ENCODE measurements around the gene ZSWIM4.

Gene ZSWIM4

GRCh38 chr19:13847407-13848339, 52.4 kb downstream of the ZSWIM4 start:
- in situ Hi-C loops (cut with MboI; ENCODE audit: low sequenced_read_pairs) = no loop called here

- in situ Hi-C loops (cut with MboI; ENCODE audit: low sequenced_read_pairs) = no loop called here
Measured at GRCh38 chr19:13848340-13848677, 53.1 kb downstream of the ZSWIM4 start.

GRCh38 chr19:13848798-13849676, 53.8 kb downstream of the ZSWIM4 start:
- in situ Hi-C loops (cut with MboI; ENCODE audit: low sequenced_read_pairs) = no loop called here

GRCh38 chr19:13849991-13850909, 55.0 kb downstream of the ZSWIM4 start:
- in situ Hi-C loops (cut with MboI; ENCODE audit: low sequenced_read_pairs) = loop anchor here (25.0 kb wide), 1 partner anchor 563 kb away; no protein-coding TSS in a partner anchor

GRCh38 chr19:13850910-13851733, 55.9 kb downstream of the ZSWIM4 start:
- in situ Hi-C loops (cut with MboI; ENCODE audit: low sequenced_read_pairs) = loop anchor here (25.0 kb wide), 1 partner anchor 564 kb away; no protein-coding TSS in a partner anchor

GRCh38 chr19:13851734-13852114, 56.5 kb downstream of the ZSWIM4 start:
- in situ Hi-C loops (cut with MboI; ENCODE audit: low sequenced_read_pairs) = loop anchor here (25.0 kb wide), 1 partner anchor 564 kb away; no protein-coding TSS in a partner anchor

- in situ Hi-C loops (cut with MboI; ENCODE audit: low sequenced_read_pairs) = loop anchor here (25.0 kb wide), 1 partner anchor 565 kb away; no protein-coding TSS in a partner anchor
Measured at GRCh38 chr19:13852171-13852707, 57.0 kb downstream of the ZSWIM4 start.

GRCh38 chr19:13856497-13856896, 61.3 kb downstream of the ZSWIM4 start:
- in situ Hi-C loops (cut with MboI; ENCODE audit: low sequenced_read_pairs) = loop anchor here (5.0 to 25.0 kb wide), 2 partner anchors 74 to 569 kb away; no protein-coding TSS in a partner anchor

GRCh38 chr19:13859361-13859880, 64.2 kb downstream of the ZSWIM4 start:
- in situ Hi-C loops (cut with MboI; ENCODE audit: low sequenced_read_pairs) = loop anchor here (5.0 to 25.0 kb wide), 2 partner anchors 77 to 572 kb away; no protein-coding TSS in a partner anchor

GRCh38 chr19:13860679-13861391, 65.6 kb downstream of the ZSWIM4 start:
- in situ Hi-C loops (cut with MboI; ENCODE audit: low sequenced_read_pairs) = loop anchor here (10.0 to 25.0 kb wide), 2 partner anchors 266 to 574 kb away; no protein-coding TSS in a partner anchor

GRCh38 chr19:13861392-13861713, 66.1 kb downstream of the ZSWIM4 start:
- in situ Hi-C loops (cut with MboI; ENCODE audit: low sequenced_read_pairs) = loop anchor here (10.0 to 25.0 kb wide), 2 partner anchors 267 to 574 kb away; no protein-coding TSS in a partner anchor

- in situ Hi-C loops (cut with MboI; ENCODE audit: low sequenced_read_pairs) = loop anchor here (10.0 to 25.0 kb wide), 2 partner anchors 267 to 575 kb away; no protein-coding TSS in a partner anchor
Measured at GRCh38 chr19:13861714-13862531, 66.7 kb downstream of the ZSWIM4 start.

GRCh38 chr19:13864046-13864666, 68.9 kb downstream of the ZSWIM4 start:
- in situ Hi-C loops (cut with MboI; ENCODE audit: low sequenced_read_pairs) = loop anchor here (10.0 to 25.0 kb wide), 2 partner anchors 269 to 577 kb away; no protein-coding TSS in a partner anchor

GRCh38 chr19:13864667-13865570, 69.7 kb downstream of the ZSWIM4 start:
- in situ Hi-C loops (cut with MboI; ENCODE audit: low sequenced_read_pairs) = loop anchor here (10.0 to 25.0 kb wide), 2 partner anchors 270 to 578 kb away; no protein-coding TSS in a partner anchor
